ENCODE results near the gene C6orf141. TPM values are rescaled to one million over a fixed set of nuclear protein-coding genes. Genes with fewer than 3 reads are reported as not detected.

C6orf141 gene
- total and polyA plus RNA-seq, 2 of the 8 experiments (the other 6 are each of a cell fraction or from before 2014, with no cell fraction given), result 7.6 to 16.1 TPM

- TF ChIP-seq EP300 (IDR thresholded peaks at IDR 0.05; ENCODE audit: borderline replicate concordance in 1 of 2, low read depth in 2 of 2, low read length in 2 of 2), result no peak
- no peak for TF ChIP-seq CREB1 (IDR thresholded peaks at IDR 0.05)
- TF ChIP-seq SRF (IDR thresholded peaks at IDR 0.05; ENCODE audit: low read depth, low read length), result no peak
- TF ChIP-seq CTBP2 (IDR thresholded peaks at IDR 0.05; ENCODE audit: borderline replicate concordance, insufficient read depth, insufficient read length, low read length), result no peak
- TF ChIP-seq POLR2A (IDR thresholded peaks at IDR 0.05; ENCODE audit: control extremely low read depth in 1 of 2, low read depth in 2 of 2, low read length in 2 of 2), result no peak
- TF ChIP-seq JUND (IDR thresholded peaks at IDR 0.05; ENCODE audit: low read length), result no peak
- no peak for TF ChIP-seq BCL11A (IDR thresholded peaks at IDR 0.05; ENCODE audit: low read depth in 2 of 2, low read length in 2 of 2)
- no peak for TF ChIP-seq SUZ12 (IDR thresholded peaks at IDR 0.05; ENCODE audit: low read length)
- no peak for TF ChIP-seq TEAD4 (IDR thresholded peaks at IDR 0.05; ENCODE audit: low read depth, low read length)
- TF ChIP-seq PHF8 (conservative IDR thresholded peaks at IDR 0.05; ENCODE audit: low read depth, low read length), result no peak
- TF ChIP-seq GTF2F1 (IDR thresholded peaks at IDR 0.05; ENCODE audit: borderline replicate concordance, low read depth, low read length), result no peak
These were observed 8.5 kb upstream of the C6orf141 start (continued) for GRCh38 chr6:49541936-49542335.
